Epithelial cell of esophagus (primary cell): ENCODE data around the gene DIABLO.
"Not testable (repeated sequence)": the region's sequence is repeated elsewhere in the genome, so short reads cannot be mapped to it uniquely, and the experiment has no call there.

Experiments used
- DNase-seq: peaks from one replicate; pipeline ENCODE4 v3.0.0; 2010; ENCODE audit warnings: low read depth
- H3K4me3 ChIP-seq: 2 replicates; pipeline ENCODE4 v1.5.1; 2011; ENCODE audit warnings: mild to moderate bottlenecking, low read length, control low read depth
- CTCF ChIP-seq: IDR thresholded peaks from 2 replicates; pipeline ENCODE4 v1.5.1; 2011; ENCODE audit warnings: low read depth, mild to moderate bottlenecking, low read length, control low read depth, inconsistent platforms; ENCODE audit not compliant: insufficient read depth; ENCODE audit errors: missing control alignments

Gene DIABLO

DNA sequence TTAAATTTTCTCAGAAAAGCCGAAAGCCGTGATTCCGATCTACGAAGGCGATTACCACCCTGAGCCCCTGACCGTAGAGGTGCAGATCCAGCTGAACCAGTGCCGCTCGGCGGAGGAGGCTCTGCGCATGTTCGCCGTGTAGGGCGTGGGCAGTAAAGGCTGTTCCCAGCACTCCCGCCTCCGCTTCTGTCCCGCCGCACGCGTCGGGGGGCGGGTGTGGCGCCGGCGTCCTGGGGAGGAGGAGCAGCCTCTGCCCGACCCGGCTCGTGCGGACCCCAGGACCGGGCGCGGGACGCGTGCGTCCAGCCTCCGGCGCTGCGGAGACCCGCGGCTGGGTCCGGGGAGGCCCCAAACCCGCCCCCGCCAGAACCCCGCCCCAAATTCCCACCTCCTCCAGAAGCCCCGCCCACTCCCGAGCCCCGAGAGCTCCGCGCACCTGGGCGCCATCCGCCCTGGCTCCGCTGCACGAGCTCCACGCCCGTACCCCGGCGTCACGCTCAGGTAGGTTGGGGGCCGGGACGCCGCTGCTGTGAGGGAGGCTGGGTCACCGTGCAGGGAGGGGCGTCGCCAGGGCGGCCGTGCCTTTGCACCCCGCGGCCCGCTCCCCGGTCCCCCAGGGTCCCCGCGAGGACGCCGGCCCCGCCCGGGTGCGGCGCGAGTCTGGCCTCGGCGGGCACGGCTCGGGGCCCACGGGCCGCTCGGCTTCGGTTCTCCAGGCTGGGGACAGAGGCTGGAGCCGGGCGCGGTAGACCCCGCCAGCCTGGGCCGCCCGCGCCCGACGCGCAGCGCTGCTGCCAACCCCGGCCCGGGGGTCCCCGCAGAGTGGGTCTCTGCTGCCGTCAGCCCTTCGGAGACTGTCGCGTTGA, 22.3 kb downstream of the DIABLO start, which contains the start of gene B3GNT4:
Gene B3GNT4 (plus strand): TSS at position 409 of the 866 bp plus-strand sequence. CDS start 910 bp downstream, outside the sequence.
- H3K4me3 ChIP-seq: peak within 1 kb of the TSS; percentile 61
- no peak for TF ChIP-seq CTCF
- peak; percentile 78 for DNase-seq

- DNase-seq: not testable (repeated sequence)
- peak overlapping the region; percentile 61 for H3K4me3 ChIP-seq
These were observed 23.0 kb downstream of the DIABLO start for GRCh38 chr12:122202811-122203210.

DNA sequence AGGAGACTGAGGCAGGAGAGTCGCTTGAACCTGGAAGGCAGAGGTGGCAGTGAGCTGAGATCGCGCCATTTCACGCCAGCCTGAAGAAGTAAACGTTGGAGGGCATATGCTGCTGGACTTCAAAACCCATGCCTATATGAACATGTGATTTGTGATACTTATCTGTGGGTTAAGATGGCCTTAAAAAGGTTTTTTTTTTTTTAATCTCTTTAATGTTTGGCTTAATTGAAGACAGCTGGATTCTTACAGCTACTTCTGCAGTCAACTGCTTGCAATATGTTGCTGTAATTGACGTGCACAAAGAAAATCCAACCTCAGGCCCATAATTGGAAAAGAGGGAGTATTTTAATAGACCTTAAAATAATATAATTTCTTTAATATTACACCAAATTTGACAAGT, 23.8 kb downstream of the DIABLO start:
- no peak for TF ChIP-seq CTCF
- no peak overlapping the region for H3K4me3 ChIP-seq
- DNase-seq: no peak

- no peak for DNase-seq
- no peak for TF ChIP-seq CTCF
- H3K4me3 ChIP-seq: no peak overlapping the region
These were observed 24.5 kb downstream of the DIABLO start for GRCh38 chr12:122201381-122201780.

DNA sequence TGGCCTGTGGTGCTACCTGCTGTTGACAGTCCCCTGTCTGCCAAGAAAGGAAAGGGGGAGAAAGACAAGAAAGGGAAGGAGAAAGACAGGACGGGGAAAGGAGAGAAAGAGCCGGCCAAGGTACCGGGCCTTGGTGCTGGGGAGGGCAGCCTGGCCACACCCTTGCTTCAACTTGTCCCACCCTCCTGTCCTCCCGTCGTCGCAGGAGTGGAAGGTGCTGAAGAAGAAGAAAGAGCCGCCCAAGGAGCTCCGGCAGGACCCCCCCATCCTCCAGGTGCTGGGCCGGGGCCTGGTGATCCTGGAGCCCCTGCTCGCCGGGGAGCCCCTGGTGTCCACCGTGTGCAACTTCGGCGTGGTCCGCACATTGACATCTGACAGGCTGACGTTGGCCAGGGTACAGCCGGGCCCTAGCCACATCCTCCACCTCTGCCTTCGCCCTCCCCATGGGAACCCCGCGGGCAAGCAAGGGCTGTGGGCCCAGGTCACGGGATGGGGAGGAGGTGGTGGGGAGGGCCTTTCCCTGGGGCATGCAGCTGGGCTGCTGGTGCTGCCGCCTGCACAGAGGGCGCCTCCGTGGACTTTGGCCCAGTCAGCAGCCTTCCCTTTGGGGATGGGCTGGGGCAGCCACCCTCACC, 25.2 kb downstream of the DIABLO start:
- TF ChIP-seq CTCF: no peak
- no peak overlapping the region for H3K4me3 ChIP-seq
- DNase-seq: no peak

DNA sequence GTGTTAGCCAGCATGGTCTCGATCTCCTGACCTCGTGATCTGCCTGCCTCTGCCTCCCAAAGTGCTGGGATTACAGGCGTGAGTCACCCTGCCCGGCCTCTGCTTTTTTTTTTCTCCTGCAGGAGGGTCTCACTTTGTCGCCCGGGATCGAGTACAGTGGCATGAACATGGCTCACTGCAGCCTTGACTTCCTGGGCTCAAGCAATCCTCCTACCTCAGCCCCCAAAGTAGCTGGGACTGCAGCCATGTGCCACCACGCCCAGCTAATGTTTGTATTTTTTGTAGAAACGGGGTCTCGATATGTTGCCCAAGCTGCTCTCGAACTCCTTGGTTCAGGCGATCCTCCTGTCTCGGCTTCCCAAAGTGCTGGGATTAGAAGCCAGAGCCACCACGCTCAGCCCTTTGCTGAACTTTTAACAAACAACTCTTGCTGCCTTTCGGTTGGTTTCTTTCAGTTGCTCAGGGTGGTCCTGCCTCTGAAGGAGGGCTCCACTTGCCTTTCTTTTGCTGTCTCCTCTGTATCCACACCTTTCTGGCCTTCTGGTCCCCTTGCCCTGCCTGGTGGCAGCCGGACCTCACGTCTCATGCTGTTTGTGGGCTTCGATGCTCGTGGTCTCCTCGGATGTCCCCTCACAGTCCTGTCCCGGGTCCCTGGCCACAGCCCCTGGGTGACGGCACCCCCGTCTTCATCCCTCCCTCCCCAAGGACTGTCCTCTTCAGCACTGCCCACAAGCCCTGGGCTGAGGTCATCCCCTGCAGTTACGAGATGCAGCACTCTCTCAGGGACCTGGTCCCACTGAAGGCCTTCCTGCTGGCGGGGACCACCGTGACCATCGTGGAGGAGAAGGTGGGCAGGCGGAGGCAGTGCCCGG, 26.1 kb downstream of the DIABLO start:
- TF ChIP-seq CTCF: no peak
- H3K4me3 ChIP-seq: no peak overlapping the region
- no peak for DNase-seq

GRCh38 chr12:122197612-122197966, 28.3 kb downstream of the DIABLO start:
- DNase-seq: no peak
- no peak overlapping the region for H3K4me3 ChIP-seq
- TF ChIP-seq CTCF: no peak
